CD14-positive monocyte (primary cell): ENCODE measurements around the gene HIGD1A. TPM values are rescaled to one million over a fixed set of nuclear protein-coding genes. Genes with fewer than 3 reads are reported as not detected.

Experiments used
- DNase-seq, 3 donors: peaks; one replicate each; pipeline ENCODE4 v3.0.0-alpha.2; 2011 to 2022
- H2AFZ ChIP-seq: 2 replicates; pipeline ENCODE4 v1.6.0; 2012; ENCODE audit warnings: mild to moderate bottlenecking, low read depth, low read length, inconsistent platforms; ENCODE audit not compliant: insufficient read depth, poor library complexity, severe bottlenecking
- H3K27ac ChIP-seq, 2 donors: 1 replicate in 1 of 2; 2 replicates in 1 of 2; pipeline ENCODE4 v1.5.1; 2012 to 2013; ENCODE audit warnings: low read length in 2 of 2, control low read depth in 1 of 2, inconsistent platforms in 1 of 2, low read depth in 1 of 2, mild to moderate bottlenecking in 1 of 2
- H3K27me3 ChIP-seq, 2 donors: one replicate each; pipeline versions ENCODE4 v1.6.0 to v1.6.1; 2011 to 2013; ENCODE audit warnings: low read length in 2 of 2; ENCODE audit not compliant: control insufficient read depth in 2 of 2, insufficient read depth in 2 of 2
- H3K36me3 ChIP-seq, 2 donors: replicated peaks in 1 of 2; 1 replicate in 1 of 2; 2 replicates in 1 of 2; pipeline versions ENCODE4 v1.5.1 to v1.6.1; 2012 to 2013; ENCODE audit warnings: low read length in 2 of 2, control low read depth in 1 of 2, inconsistent platforms in 1 of 2, mild to moderate bottlenecking in 1 of 2; ENCODE audit not compliant: insufficient read depth in 2 of 2, control insufficient read depth in 1 of 2
- H3K4me1 ChIP-seq, 2 donors: 1 replicate in 1 of 2; 2 replicates in 1 of 2; pipeline versions ENCODE4 v1.5.1 to v1.6.1; 2012 to 2013; ENCODE audit warnings: low read length in 2 of 2, control low read depth in 1 of 2, inconsistent platforms in 1 of 2, mild to moderate bottlenecking in 1 of 2, moderate library complexity in 1 of 2; ENCODE audit not compliant: insufficient read depth in 2 of 2, control insufficient read depth in 1 of 2
- H3K4me2 ChIP-seq: replicated peaks from 2 replicates; pipeline ENCODE3; 2012; ENCODE audit warnings: low read length, moderate library complexity, mild to moderate bottlenecking; ENCODE audit not compliant: poor library complexity, severe bottlenecking; ENCODE audit errors: extremely low read depth
- H3K4me3 ChIP-seq, 3 experiments: fragments of 200-600 bp in 1 of 3; sonication (generic) in 1 of 3; replicated peaks in 1 of 3; 1 replicate in 2 of 3; 2 replicates in 1 of 3; pipeline ENCODE4 v1.5.1; 2011 to 2013; ENCODE audit warnings: low read length in 3 of 3, mild to moderate bottlenecking in 3 of 3, control low read depth in 2 of 3, low read depth in 2 of 3, inconsistent platforms in 1 of 3, moderate library complexity in 1 of 3
- H3K79me2 ChIP-seq: 2 replicates; pipeline ENCODE4 v1.6.0; 2012; ENCODE audit warnings: mild to moderate bottlenecking, control low read depth, inconsistent platforms, low read length, moderate library complexity; ENCODE audit not compliant: insufficient read depth
- H3K9ac ChIP-seq: 2 replicates; pipeline ENCODE4 v1.6.0; 2017; ENCODE audit warnings: low read length, mild to moderate bottlenecking; ENCODE audit not compliant: insufficient read depth, poor library complexity, severe bottlenecking
- H3K9me3 ChIP-seq, 2 donors: replicated peaks in 1 of 2; 1 replicate in 1 of 2; 2 replicates in 1 of 2; pipeline versions ENCODE4 v1.5.1 to v1.6.1; 2012 to 2013; ENCODE audit warnings: low read length in 2 of 2, control low read depth in 1 of 2; ENCODE audit not compliant: control insufficient read depth in 1 of 2, insufficient read depth in 1 of 2
- H4K20me1 ChIP-seq: 2 replicates; pipeline ENCODE4 v1.6.0; 2012; ENCODE audit warnings: mild to moderate bottlenecking, low read length, control low read depth, moderate library complexity; ENCODE audit not compliant: insufficient read depth
- H3K27ac Mint-ChIP-seq, 7 donors: one replicate each; pipeline ENCODE4 v1.8.0; 2020; ENCODE audit warnings: mild to moderate bottlenecking in 7 of 7, mixed read lengths in 7 of 7, moderate library complexity in 6 of 7, inconsistent platforms in 2 of 7
- H3K27me3 Mint-ChIP-seq, 3 donors: one replicate each; pipeline ENCODE4 v1.8.0; 2021 to 2022; ENCODE audit warnings: low read depth in 3 of 3, mild to moderate bottlenecking in 3 of 3, mixed read lengths in 3 of 3, moderate library complexity in 3 of 3, inconsistent platforms in 1 of 3
- H3K36me3 Mint-ChIP-seq, 2 donors: one replicate each; pipeline ENCODE4 v1.8.0; 2020; ENCODE audit warnings: mixed read lengths in 2 of 2, inconsistent platforms in 1 of 2, mild to moderate bottlenecking in 1 of 2
- H3K4me1 Mint-ChIP-seq: one replicate; pipeline ENCODE4 v1.8.0; 2020; ENCODE audit warnings: mild to moderate bottlenecking, mixed read lengths
- H3K4me3 Mint-ChIP-seq, 2 donors: one replicate each; pipeline ENCODE4 v1.8.0; 2020; ENCODE audit warnings: mild to moderate bottlenecking in 2 of 2, mixed read lengths in 2 of 2, moderate library complexity in 1 of 2
- H3K9me3 Mint-ChIP-seq, 7 donors: one replicate each; pipeline ENCODE4 v1.8.0; 2020 to 2022; ENCODE audit warnings: mixed read lengths in 7 of 7, mild to moderate bottlenecking in 6 of 7, moderate library complexity in 6 of 7, inconsistent platforms in 2 of 7
- WGBS: methylation state at CpG from one replicate; pipeline ENCODE4 v1.1.5; 2013; ENCODE audit warnings: missing lambda C conversion rate; ENCODE audit not compliant: insufficient coverage; 5-methylcytosine and 5-hydroxymethylcytosine counted together
- intact Hi-C, 2 donors: fragments of 100-400 bp; cut with micrococcal nuclease; formaldehyde crosslinking; loops; one replicate each; pipeline versions ENCODE4 v1.15.0 to v1.15.1; 2023
- polyA plus RNA-seq, 3 donors: library from polyadenylated mRNA; depleted of rRNA in 1 of 3; unstranded in 2 of 3; stranded (reverse) in 1 of 3; fragments of 300-500 nt in 2 of 3; fragments of >200 nt in 1 of 3; fragmentation: Illumina TruSeq in 2 of 3; gene quantifications; 1 replicate in 2 of 3; 2 replicates in 1 of 3; pipeline ENCODE4 v1.2.3, GENCODE V29; 2012 to 2021
- TF ChIP-seq, protein P1 (sequence below): fragments of 200-600 bp; IDR thresholded peaks from one replicate; pipeline ENCODE4 v1.8.0; 2022; ENCODE audit warnings: antibody characterized with exemption, mild to moderate bottlenecking

The HIGD1A gene
- polyA plus RNA-seq, 3 donors, result 34.8 to 115 (median 104) TPM

DNA sequence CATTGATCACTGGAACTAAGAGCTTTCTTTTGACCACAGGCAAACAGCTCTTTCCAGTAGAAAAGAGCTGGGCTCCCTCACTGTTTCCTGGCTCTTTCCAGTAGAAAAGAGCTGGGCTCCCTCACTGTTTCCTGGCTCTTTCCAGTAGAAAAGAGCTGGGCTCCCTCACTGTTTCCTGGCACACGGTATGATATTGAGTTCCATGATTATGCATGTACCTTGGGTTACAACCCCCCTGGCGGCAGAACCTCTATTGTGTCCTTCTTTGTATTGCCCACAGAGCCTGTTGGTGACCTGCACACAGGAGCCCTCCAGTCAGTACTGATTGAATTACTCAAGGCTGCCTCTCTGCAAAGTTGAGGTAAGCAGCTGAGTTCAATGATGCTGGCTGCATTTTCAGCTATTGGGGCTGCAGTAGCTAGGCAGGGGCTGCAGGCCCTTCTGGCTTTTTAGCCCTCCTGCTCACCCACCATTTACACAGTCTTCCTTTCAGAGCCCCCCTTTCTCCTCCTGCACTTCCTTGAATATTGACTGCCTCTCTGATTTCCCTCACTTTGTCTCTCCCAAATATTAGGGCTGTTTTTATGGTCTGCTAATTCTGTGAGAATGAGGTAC lies 15.2 kb upstream of the HIGD1A start:
- H3K4me2 ChIP-seq, result no peak overlapping the region
- TF ChIP-seq, protein P1, sequence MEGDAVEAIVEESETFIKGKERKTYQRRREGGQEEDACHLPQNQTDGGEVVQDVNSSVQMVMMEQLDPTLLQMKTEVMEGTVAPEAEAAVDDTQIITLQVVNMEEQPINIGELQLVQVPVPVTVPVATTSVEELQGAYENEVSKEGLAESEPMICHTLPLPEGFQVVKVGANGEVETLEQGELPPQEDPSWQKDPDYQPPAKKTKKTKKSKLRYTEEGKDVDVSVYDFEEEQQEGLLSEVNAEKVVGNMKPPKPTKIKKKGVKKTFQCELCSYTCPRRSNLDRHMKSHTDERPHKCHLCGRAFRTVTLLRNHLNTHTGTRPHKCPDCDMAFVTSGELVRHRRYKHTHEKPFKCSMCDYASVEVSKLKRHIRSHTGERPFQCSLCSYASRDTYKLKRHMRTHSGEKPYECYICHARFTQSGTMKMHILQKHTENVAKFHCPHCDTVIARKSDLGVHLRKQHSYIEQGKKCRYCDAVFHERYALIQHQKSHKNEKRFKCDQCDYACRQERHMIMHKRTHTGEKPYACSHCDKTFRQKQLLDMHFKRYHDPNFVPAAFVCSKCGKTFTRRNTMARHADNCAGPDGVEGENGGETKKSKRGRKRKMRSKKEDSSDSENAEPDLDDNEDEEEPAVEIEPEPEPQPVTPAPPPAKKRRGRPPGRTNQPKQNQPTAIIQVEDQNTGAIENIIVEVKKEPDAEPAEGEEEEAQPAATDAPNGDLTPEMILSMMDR, result no peak
- Mint-ChIP-seq H3K27ac (no peak overlapping the region), H3K4me1 (peaks cover 2% of the 10 kb centered on the region), H3K36me3 (no peaks in the 10 kb centered on the region), H3K9me3 (peaks cover 0 to 2% (median 0%) of the 10 kb centered on the region in 7 donors), H3K27me3 (peaks cover 0 to 10% (median 0%) of the 10 kb centered on the region in 3 donors), H3K4me3 (no peak overlapping the region)
- no peaks in the 10 kb centered on the region for H3K9me3 ChIP-seq
- no peak overlapping the region for H3K4me3 ChIP-seq
- no peaks in the 10 kb centered on the region for H4K20me1 ChIP-seq
- H2AFZ ChIP-seq, result no peak overlapping the region
- H3K36me3 ChIP-seq, result no peaks in the 10 kb centered on the region
- intact Hi-C loops, result no loop called here
- H3K27me3 ChIP-seq, result no peaks in the 10 kb centered on the region
- H3K27ac ChIP-seq, result no peak overlapping the region
- H3K79me2 ChIP-seq, result no peaks in the 10 kb centered on the region
- no peaks in the 10 kb centered on the region for H3K4me1 ChIP-seq
- H3K9ac ChIP-seq, result no peak overlapping the region
- WGBS, result 76% methylated on average over 2 of the region's 2 CpGs
- DNase-seq, result no peak

DNA sequence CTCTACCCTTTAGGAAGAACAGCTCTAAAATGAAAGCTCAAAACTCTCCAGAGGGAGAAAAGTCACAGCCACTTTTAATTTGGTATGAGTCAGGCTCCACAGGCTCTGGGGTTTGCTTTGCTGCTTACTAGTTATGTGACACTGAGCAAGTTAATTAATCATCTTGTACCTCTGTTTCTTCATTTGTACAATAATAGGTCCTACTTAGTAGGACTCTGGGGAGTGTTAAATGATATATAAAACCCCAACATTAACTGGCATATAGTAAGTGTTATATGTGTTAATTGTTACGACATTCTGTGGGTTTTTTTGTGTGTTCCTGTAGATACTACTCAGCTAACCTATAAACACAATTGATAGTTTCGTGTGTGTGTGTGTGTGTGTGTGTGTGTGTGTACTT lies 11.5 kb upstream of the HIGD1A start:
- Histone ChIP-seq H3K4me1 (peaks cover 7 to 10% of the 10 kb centered on the region in 2 donors), H3K79me2 (no peaks in the 10 kb centered on the region)

More for the DNA sequence above, 11.5 kb upstream of the HIGD1A start:
- Histone ChIP-seq H3K36me3 (no peaks in the 10 kb centered on the region), H3K9ac (no peak overlapping the region), H3K4me2 (no peak overlapping the region), H3K9me3 (no peaks in the 10 kb centered on the region), H3K4me3 (no peak overlapping the region), H2AFZ (no peak overlapping the region), H3K27ac (no peak overlapping the region), H3K27me3 (no peaks in the 10 kb centered on the region), H4K20me1 (no peaks in the 10 kb centered on the region)
- no CpG with 5 or more reads among the region's 2 CpGs for WGBS
- H3K4me3 Mint-ChIP-seq, result no peak overlapping the region
- intact Hi-C loops, result no loop called here
- peaks cover 10% of the 10 kb centered on the region for H3K4me1 Mint-ChIP-seq
- H3K36me3 Mint-ChIP-seq, result no peaks in the 10 kb centered on the region
- DNase-seq, result no peak
- H3K27ac Mint-ChIP-seq, result no peak overlapping the region
- H3K27me3 Mint-ChIP-seq, result peaks cover 0 to 7% (median 0%) of the 10 kb centered on the region in 3 donors
- H3K9me3 Mint-ChIP-seq, result peaks cover 0 to under 1% (median 0%) of the 10 kb centered on the region in 7 donors
- TF ChIP-seq, protein P1, result no peak
